Mesenchymal stem cell (in vitro differentiated cells and primary cell): ENCODE measurements around the gene EMID1.

ENCODE experiments used
- DNase-seq: peaks from one replicate; pipeline ENCODE4 v3.0.0-alpha.2; 2013
- H2AFZ ChIP-seq: one replicate; pipeline ENCODE4 v1.6.1; 2013; ENCODE audit warnings: low read depth, mild to moderate bottlenecking, control low read depth, inconsistent platforms, low read length, moderate library complexity
- H2AK5ac ChIP-seq: 2 replicates; pipeline ENCODE4 v1.6.1; 2013; ENCODE audit warnings: low read length, moderate library complexity, mild to moderate bottlenecking, inconsistent platforms; ENCODE audit not compliant: severe bottlenecking
- H2BK120ac ChIP-seq: one replicate; pipeline ENCODE4 v1.6.1; 2013; ENCODE audit warnings: low read depth, mild to moderate bottlenecking, inconsistent platforms, low read length, moderate library complexity
- H2BK12ac ChIP-seq, 2 experiments: one replicate each; pipeline ENCODE4 v1.6.1; 2013; ENCODE audit warnings: inconsistent platforms in 2 of 2, low read length in 2 of 2, mild to moderate bottlenecking in 2 of 2, moderate library complexity in 2 of 2, control low read depth in 1 of 2
- H2BK15ac ChIP-seq: one replicate; pipeline ENCODE4 v1.6.1; 2013; ENCODE audit warnings: mild to moderate bottlenecking, low read depth, inconsistent platforms; ENCODE audit not compliant: poor library complexity, severe bottlenecking
- H2BK5ac ChIP-seq: 2 replicates; pipeline ENCODE4 v1.6.1; 2013; ENCODE audit warnings: low read depth, mild to moderate bottlenecking, low read length, control low read depth, inconsistent platforms; ENCODE audit not compliant: poor library complexity, severe bottlenecking
- H3K14ac ChIP-seq, 2 experiments: one replicate each; pipeline ENCODE4 v1.6.1; 2013; ENCODE audit warnings: inconsistent platforms in 2 of 2, low read length in 2 of 2, control low read depth in 1 of 2, mild to moderate bottlenecking in 1 of 2, moderate library complexity in 1 of 2
- H3K18ac ChIP-seq, 2 experiments: one replicate each; pipeline ENCODE4 v1.6.1; 2013; ENCODE audit warnings: inconsistent platforms in 2 of 2, low read length in 2 of 2, control low read depth in 1 of 2, low read depth in 1 of 2, mild to moderate bottlenecking in 1 of 2
- H3K23ac ChIP-seq, 2 experiments: one replicate each; pipeline ENCODE4 v1.6.1; 2013; ENCODE audit warnings: inconsistent platforms in 2 of 2, low read length in 2 of 2, mild to moderate bottlenecking in 2 of 2, moderate library complexity in 2 of 2, control low read depth in 1 of 2
- H3K27ac ChIP-seq: 2 replicates; pipeline ENCODE4 v1.5.1; 2013; ENCODE audit warnings: mild to moderate bottlenecking, moderate library complexity, low read length, control low read depth, inconsistent platforms; ENCODE audit not compliant: poor library complexity, severe bottlenecking
- H3K27me3 ChIP-seq, 2 experiments: 2 replicates each; pipeline versions ENCODE4 v1.6.1 to v1.7.0; 2013; ENCODE audit warnings: low read length in 2 of 2, mild to moderate bottlenecking in 2 of 2, moderate library complexity in 2 of 2, control low read depth in 1 of 2, inconsistent platforms in 1 of 2; ENCODE audit not compliant: control insufficient read depth in 1 of 2, insufficient read depth in 1 of 2
- H3K36me3 ChIP-seq, 2 experiments: 2 replicates each; pipeline versions ENCODE4 v1.6.1 to v1.7.0; 2013; ENCODE audit warnings: low read length in 2 of 2, control low read depth in 1 of 2, inconsistent platforms in 1 of 2, low read depth in 1 of 2, mild to moderate bottlenecking in 1 of 2; ENCODE audit not compliant: insufficient read depth in 2 of 2, control insufficient read depth in 1 of 2
- H3K4ac ChIP-seq, 2 experiments: one replicate each; pipeline ENCODE4 v1.6.1; 2013; ENCODE audit warnings: inconsistent platforms in 2 of 2, low read length in 2 of 2, mild to moderate bottlenecking in 2 of 2, moderate library complexity in 2 of 2, control low read depth in 1 of 2, low read depth in 1 of 2
- H3K4me1 ChIP-seq: 2 replicates; pipeline ENCODE4 v1.6.1; 2013; ENCODE audit warnings: low read depth, low read length, control low read depth; ENCODE audit not compliant: control insufficient read depth, insufficient read depth
- H3K4me2 ChIP-seq: 2 replicates; pipeline ENCODE4 v1.6.1; 2013; ENCODE audit warnings: low read length, mild to moderate bottlenecking, inconsistent platforms; ENCODE audit not compliant: poor library complexity, severe bottlenecking
- H3K4me3 ChIP-seq, 2 experiments: 2 replicates each; pipeline versions ENCODE4 v1.5.1 to v1.7.0; 2013; ENCODE audit warnings: low read length in 2 of 2, mild to moderate bottlenecking in 2 of 2, control low read depth in 1 of 2, low read depth in 1 of 2; ENCODE audit not compliant: insufficient read depth in 1 of 2
- H3K79me1 ChIP-seq: replicated peaks from 2 replicates; pipeline ENCODE4 v1.6.1; 2013; ENCODE audit warnings: mild to moderate bottlenecking, control low read depth, low read length, inconsistent platforms; ENCODE audit not compliant: poor library complexity, severe bottlenecking
- H3K9ac ChIP-seq: 2 replicates; pipeline ENCODE4 v1.7.0; 2013; ENCODE audit warnings: mild to moderate bottlenecking, low read length, moderate library complexity
- H3K9me3 ChIP-seq: 2 replicates; pipeline ENCODE4 v1.7.0; 2013; ENCODE audit warnings: mild to moderate bottlenecking, low read length; ENCODE audit not compliant: control insufficient read depth
- H4K8ac ChIP-seq: one replicate; pipeline ENCODE4 v1.6.1; 2013; ENCODE audit warnings: inconsistent platforms, mild to moderate bottlenecking, low read length, moderate library complexity
- H4K91ac ChIP-seq: one replicate; pipeline ENCODE4 v1.6.1; 2013; ENCODE audit warnings: mild to moderate bottlenecking, low read length, inconsistent platforms
- whole genome bisulfite sequencing: methylation state at CpG from one replicate; pipeline ENCODE4 v1.1.7; 2013; ENCODE audit warnings: mixed read lengths; 5-methylcytosine and 5-hydroxymethylcytosine counted together

The EMID1 gene

DNA sequence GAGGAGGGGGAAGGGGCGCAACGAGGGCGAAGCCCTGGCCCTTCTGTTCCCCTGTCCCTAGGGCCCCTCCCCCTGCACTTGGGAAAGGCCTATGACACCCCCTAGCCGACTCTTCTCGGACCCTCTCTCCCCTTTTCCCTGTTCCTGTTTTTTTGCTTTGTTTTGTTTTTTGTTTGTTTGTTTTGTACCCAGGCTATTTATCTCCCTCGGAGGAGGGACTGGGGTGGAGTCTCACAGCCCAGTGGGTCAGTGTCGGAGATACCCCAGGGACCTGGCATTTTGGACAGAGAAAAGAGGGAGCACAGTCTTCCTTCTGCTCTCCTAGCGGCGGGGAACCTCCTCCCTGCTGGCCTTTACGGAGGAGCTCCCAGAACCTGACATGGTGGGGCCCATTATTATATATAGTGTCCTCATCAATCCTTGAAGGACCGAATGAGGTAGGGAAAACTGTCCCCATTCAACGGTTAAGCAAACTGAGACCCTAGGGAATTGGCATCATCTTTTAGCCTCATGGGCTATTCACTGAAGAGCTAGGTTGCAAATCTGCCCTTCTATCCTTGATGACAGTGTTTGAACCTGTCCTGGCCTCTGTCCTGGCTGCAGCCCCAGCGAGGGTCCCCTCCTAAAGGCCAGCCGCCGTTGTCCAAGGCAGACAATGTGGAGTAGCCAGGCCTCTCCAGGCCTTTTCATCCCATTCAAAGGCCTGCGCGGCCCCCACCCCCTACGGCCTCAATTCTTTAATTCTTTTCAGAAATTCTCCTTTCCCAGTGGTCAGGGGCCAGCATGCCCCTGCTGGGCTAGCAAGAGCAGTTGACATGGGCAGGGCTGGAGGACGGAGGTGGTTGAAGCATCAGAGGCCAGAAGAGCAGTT is 911 bp downstream of the EMID1 start:
- peak overlapping the region; percentile 45 for H4K8ac ChIP-seq
- H3K36me3 ChIP-seq: no peaks in the 10 kb centered on the region
- peak overlapping the region in 1 of 2 experiments; percentile 16 for H3K23ac ChIP-seq
- no peak overlapping the region for H2AK5ac ChIP-seq
- H3K79me1 ChIP-seq: no peaks in the 10 kb centered on the region
- H3K4ac ChIP-seq: no peak overlapping the region
- peaks cover 7% of the 10 kb centered on the region for H3K4me1 ChIP-seq
- no peak overlapping the region for H3K27ac ChIP-seq
- no peak overlapping the region for H3K14ac ChIP-seq
- no peak for DNase-seq
- H3K18ac ChIP-seq: peak overlapping the region; percentile 3 to 15
- WGBS: 53% methylated on average over 17 of the region's 19 CpGs
- H2BK5ac ChIP-seq: no peak overlapping the region
- peak overlapping the region; percentile 84 for H3K4me2 ChIP-seq
- no peak overlapping the region for H2BK120ac ChIP-seq
- no peaks in the 10 kb centered on the region for H3K9me3 ChIP-seq
- H2AFZ ChIP-seq: peak overlapping the region; percentile 67
- H3K27me3 ChIP-seq: peaks cover 47 to 59% of the 10 kb centered on the region in 2 experiments
- H3K4me3 ChIP-seq: peak overlapping the region; percentile 58 to 63
- H2BK12ac ChIP-seq: no peak overlapping the region
- peak overlapping the region; percentile 45 for H3K9ac ChIP-seq
- H4K91ac ChIP-seq: no peak overlapping the region
- H2BK15ac ChIP-seq: peak overlapping the region; percentile 76

GRCh38 chr22:29207243-29207550 is 1.5 kb downstream of the EMID1 start:
- Histone ChIP-seq H3K4me1 (peaks cover 7% of the 10 kb centered on the region), H2BK15ac (no peak overlapping the region), H3K4me3 (no peak overlapping the region), H4K91ac (no peak overlapping the region), H3K27ac (no peak overlapping the region), H3K36me3 (no peaks in the 10 kb centered on the region), H2BK120ac (no peak overlapping the region), H3K23ac (no peak overlapping the region), H3K9me3 (no peaks in the 10 kb centered on the region), H3K4me2 (no peak overlapping the region), H2BK12ac (no peak overlapping the region), H3K18ac (no peak overlapping the region), H2BK5ac (no peak overlapping the region), H3K14ac (no peak overlapping the region), H3K27me3 (peaks cover 45 to 57% of the 10 kb centered on the region in 2 experiments), H3K9ac (no peak overlapping the region), H3K4ac (no peak overlapping the region), H3K79me1 (no peaks in the 10 kb centered on the region), H4K8ac (no peak overlapping the region), H2AFZ (no peak overlapping the region), H2AK5ac (no peak overlapping the region)
- no peak for DNase-seq
- WGBS: 100% methylated on average over 5 of the region's 5 CpGs

GRCh38 chr22:29207562-29208501 is 2.1 kb downstream of the EMID1 start:
- H4K91ac ChIP-seq: no peak overlapping the region
- H2AK5ac ChIP-seq: no peak overlapping the region
- H2BK15ac ChIP-seq: no peak overlapping the region
- no peak overlapping the region for H3K18ac ChIP-seq
- no peaks in the 10 kb centered on the region for H3K79me1 ChIP-seq
- H3K9ac ChIP-seq: no peak overlapping the region
- no peaks in the 10 kb centered on the region for H3K36me3 ChIP-seq
- no peak overlapping the region for H4K8ac ChIP-seq
- H3K27me3 ChIP-seq: peaks cover 43 to 54% of the 10 kb centered on the region in 2 experiments
- no peak overlapping the region for H3K4ac ChIP-seq
- H3K4me2 ChIP-seq: no peak overlapping the region
- no peak overlapping the region for H3K14ac ChIP-seq
- WGBS: 71% methylated on average over 11 of the region's 11 CpGs
- H2BK12ac ChIP-seq: no peak overlapping the region
- H3K27ac ChIP-seq: no peak overlapping the region
- H2BK120ac ChIP-seq: no peak overlapping the region
- no peak overlapping the region for H3K23ac ChIP-seq
- no peak overlapping the region for H3K4me3 ChIP-seq
- H2AFZ ChIP-seq: no peak overlapping the region
- DNase-seq: no peak
- H3K4me1 ChIP-seq: peaks cover 7% of the 10 kb centered on the region
- no peaks in the 10 kb centered on the region for H3K9me3 ChIP-seq
- H2BK5ac ChIP-seq: no peak overlapping the region

GRCh38 chr22:29208502-29208862 is 2.8 kb downstream of the EMID1 start:
- no peaks in the 10 kb centered on the region for H3K9me3 ChIP-seq
- WGBS: 91% methylated on average over 4 of the region's 4 CpGs
- no peak overlapping the region for H2BK15ac ChIP-seq
- DNase-seq: no peak
- H3K79me1 ChIP-seq: no peaks in the 10 kb centered on the region
- H4K91ac ChIP-seq: no peak overlapping the region
- H3K18ac ChIP-seq: no peak overlapping the region
- H2BK5ac ChIP-seq: no peak overlapping the region
- H2BK12ac ChIP-seq: no peak overlapping the region
- H3K9ac ChIP-seq: no peak overlapping the region
- H3K4me3 ChIP-seq: no peak overlapping the region
- no peak overlapping the region for H2AK5ac ChIP-seq
- no peak overlapping the region for H3K23ac ChIP-seq
- no peak overlapping the region for H3K27ac ChIP-seq
- H2BK120ac ChIP-seq: no peak overlapping the region
- H4K8ac ChIP-seq: no peak overlapping the region
- no peak overlapping the region for H3K4ac ChIP-seq
- no peak overlapping the region for H3K4me2 ChIP-seq
- peaks cover 7% of the 10 kb centered on the region for H3K4me1 ChIP-seq
- peaks cover 45 to 58% of the 10 kb centered on the region in 2 experiments for H3K27me3 ChIP-seq
- H3K36me3 ChIP-seq: no peaks in the 10 kb centered on the region
- H2AFZ ChIP-seq: no peak overlapping the region
- H3K14ac ChIP-seq: no peak overlapping the region
